T-helper 2 cell treated with Interferon-gamma antibody and Interleukin-4, amounts not matched to agents 5 μg/mL and 100 μg/mL, for 36 hours (primary cell): Measurements from ENCODE around the gene L1TD1.

Experiments used
- DNase-seq: peaks from one replicate; pipeline ENCODE4 v3.0.0; 2021; ENCODE audit warnings: low spot score
- H3K27ac Mint-ChIP-seq: one replicate; pipeline ENCODE4 v1.8.0; 2021; ENCODE audit warnings: mild to moderate bottlenecking, mixed read lengths
- H3K27me3 Mint-ChIP-seq: one replicate; pipeline ENCODE4 v1.8.0; 2021; ENCODE audit warnings: low read depth, mixed read lengths
- H3K36me3 Mint-ChIP-seq: one replicate; pipeline ENCODE4 v1.8.0; 2021; ENCODE audit warnings: low read depth, mixed read lengths
- H3K4me1 Mint-ChIP-seq: one replicate; pipeline ENCODE4 v1.8.0; 2021; ENCODE audit warnings: low read depth, mixed read lengths
- H3K4me3 Mint-ChIP-seq: one replicate; pipeline ENCODE4 v1.8.0; 2022; ENCODE audit warnings: mild to moderate bottlenecking, moderate library complexity, mixed read lengths
- H3K9me3 Mint-ChIP-seq: one replicate; pipeline ENCODE4 v1.8.0; 2021; ENCODE audit warnings: mixed read lengths

Gene L1TD1

DNA sequence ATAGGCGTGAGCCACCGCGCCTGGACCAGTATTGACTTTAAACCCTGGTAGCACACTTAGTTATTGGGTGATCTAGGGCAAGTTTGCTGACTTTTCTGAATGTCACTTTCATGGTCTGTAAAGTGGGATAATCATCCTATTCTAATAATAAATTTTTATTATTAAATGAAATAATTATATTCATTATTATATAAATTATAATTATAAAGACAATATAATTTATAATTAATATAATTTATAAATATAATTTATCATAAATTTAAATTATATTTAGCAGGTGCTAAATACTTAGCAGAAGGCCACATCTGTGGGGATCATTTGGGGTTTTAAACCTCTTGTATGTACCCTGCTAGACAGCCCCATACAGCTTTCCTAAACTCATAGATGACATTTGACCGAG, 64.9 kb downstream of the L1TD1 start:
- no peak for DNase-seq
- Mint-ChIP-seq H3K36me3 (no peaks in the 10 kb centered on the region), H3K27ac (no peak overlapping the region), H3K27me3 (no peaks in the 10 kb centered on the region), H3K4me1 (no peaks in the 10 kb centered on the region), H3K9me3 (no peaks in the 10 kb centered on the region), H3K4me3 (no peak overlapping the region)

DNA sequence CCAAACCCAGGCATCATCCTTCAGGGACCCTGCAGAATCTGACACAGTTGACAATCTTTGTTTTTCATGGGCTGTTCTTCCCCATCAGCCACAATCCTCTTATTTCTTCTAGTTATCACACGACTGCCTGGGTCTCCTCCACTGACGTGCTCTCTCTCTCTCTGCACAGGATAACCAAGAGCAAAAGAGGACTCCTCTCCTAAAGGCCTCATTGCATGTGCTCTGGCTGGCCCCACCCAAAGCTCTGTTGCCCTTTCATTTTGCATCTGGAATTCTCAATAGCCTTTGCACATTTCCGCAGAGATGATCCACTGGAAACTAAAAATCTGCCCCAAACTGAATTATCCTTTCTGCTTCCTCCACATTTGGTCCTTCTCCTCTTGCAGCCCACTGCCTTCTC, 66.0 kb downstream of the L1TD1 start:
- no peak overlapping the region for H3K27ac Mint-ChIP-seq
- no peaks in the 10 kb centered on the region for H3K27me3 Mint-ChIP-seq
- no peaks in the 10 kb centered on the region for H3K9me3 Mint-ChIP-seq
- H3K4me1 Mint-ChIP-seq: no peaks in the 10 kb centered on the region
- H3K4me3 Mint-ChIP-seq: no peak overlapping the region
- no peaks in the 10 kb centered on the region for H3K36me3 Mint-ChIP-seq
- no peak for DNase-seq
